IMR-90 (cell line): ENCODE measurements around the gene PRKAR1A.

Experiments used
- CTCF ChIP-seq: conservative IDR thresholded peaks from 2 replicates; pipeline ENCODE4 v1.5.1; 2012; ENCODE audit warnings: mild to moderate bottlenecking, low read depth, low read length, improper control_type of control experiment
- MXI1 ChIP-seq: IDR thresholded peaks from 2 replicates; pipeline ENCODE4 v1.6.1; 2012; ENCODE audit warnings: low read depth, mild to moderate bottlenecking, low read length, moderate library complexity, borderline replicate concordance
- POLR2A ChIP-seq: IDR thresholded peaks from 2 replicates; pipeline ENCODE4 v1.6.1; 2012; ENCODE audit warnings: mild to moderate bottlenecking, low read depth, low read length

GRCh38 chr17:68588362-68588761 is 76.1 kb downstream of the PRKAR1A start:
- TF ChIP-seq POLR2A, result no peak
- TF ChIP-seq MXI1, result no peak
- no peak for TF ChIP-seq CTCF
